Stimulated activated CD4-positive, alpha-beta T cell treated with anti-CD3 and anti-CD28 coated beads, Interleukin-4, amount 100 ng/mL, for 1 hour (primary cell): Measurements from ENCODE around the gene RIMS3.
"Not testable (repeated sequence)": the region's sequence is repeated elsewhere in the genome, so short reads cannot be mapped to it uniquely, and the experiment has no call there.

ENCODE experiments used
- DNase-seq: peaks from one replicate; pipeline ENCODE4 v3.0.0-alpha.2; 2020

The RIMS3 gene

DNA sequence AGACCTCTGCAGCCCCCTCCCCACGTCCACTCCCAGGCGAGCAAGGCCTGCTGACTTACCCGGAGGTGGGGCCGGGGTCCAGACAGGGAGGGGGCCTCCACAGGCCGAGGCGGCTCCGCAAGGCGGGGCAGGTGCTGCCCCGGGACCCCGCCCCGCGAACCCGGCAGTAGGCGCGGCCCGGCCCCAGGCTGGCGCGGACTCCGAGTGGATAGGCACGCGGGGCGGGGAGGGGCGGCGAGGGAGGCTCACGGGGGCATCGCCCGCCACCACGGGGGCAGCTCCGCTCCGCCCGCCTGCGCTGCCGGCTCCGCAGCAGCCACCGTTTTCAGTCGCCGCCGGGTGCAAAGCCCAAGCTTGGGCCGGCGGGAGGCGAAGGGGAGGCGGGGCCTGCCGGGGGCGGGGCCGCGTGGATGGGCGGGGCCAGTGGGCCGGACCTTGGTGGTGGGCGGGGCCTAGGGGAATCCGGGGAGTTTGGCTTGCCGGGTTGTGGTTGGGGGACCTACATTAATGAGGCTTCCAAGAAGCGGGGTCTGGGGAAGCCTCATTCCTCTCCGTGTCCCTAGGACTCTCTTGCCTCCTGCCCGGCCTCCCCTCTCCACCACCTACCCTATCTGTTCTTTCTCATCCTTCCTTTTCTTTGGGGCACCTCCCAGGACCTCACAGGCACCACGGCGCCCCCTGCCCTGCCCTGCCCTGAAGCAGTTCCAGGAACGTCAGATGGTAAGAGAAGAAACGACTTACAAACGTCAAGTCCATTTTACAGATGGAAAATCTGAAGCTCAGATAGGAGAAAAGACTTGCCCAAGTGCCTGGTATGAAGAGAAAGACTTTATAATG, at the start of gene RIMS3:
TSS of gene RIMS3 (minus strand) at position 348 of the 837 bp plus-strand sequence. CDS start 23,757 bp downstream, outside the sequence.
- DNase-seq = peak; percentile 83

DNA sequence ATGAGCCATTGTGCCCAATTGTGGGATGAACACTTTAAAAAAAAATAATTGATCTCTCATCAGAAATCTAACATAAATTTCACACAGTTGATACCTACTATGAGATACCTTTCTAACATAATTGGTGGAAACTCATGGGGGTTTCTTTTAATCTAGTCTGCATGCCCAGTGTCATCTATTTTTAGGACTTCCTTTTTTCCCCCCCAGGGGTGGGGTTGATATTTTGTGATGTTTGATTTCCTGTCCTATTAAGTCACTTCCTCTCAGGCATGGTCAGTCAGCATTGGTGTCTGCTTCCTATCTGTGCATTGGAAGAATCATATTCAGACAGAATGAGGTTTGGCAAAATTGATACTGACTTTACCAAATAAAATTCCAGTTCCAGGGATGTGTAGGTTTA, 47.5 kb upstream of the RIMS3 start:
- DNase-seq = no peak

DNA sequence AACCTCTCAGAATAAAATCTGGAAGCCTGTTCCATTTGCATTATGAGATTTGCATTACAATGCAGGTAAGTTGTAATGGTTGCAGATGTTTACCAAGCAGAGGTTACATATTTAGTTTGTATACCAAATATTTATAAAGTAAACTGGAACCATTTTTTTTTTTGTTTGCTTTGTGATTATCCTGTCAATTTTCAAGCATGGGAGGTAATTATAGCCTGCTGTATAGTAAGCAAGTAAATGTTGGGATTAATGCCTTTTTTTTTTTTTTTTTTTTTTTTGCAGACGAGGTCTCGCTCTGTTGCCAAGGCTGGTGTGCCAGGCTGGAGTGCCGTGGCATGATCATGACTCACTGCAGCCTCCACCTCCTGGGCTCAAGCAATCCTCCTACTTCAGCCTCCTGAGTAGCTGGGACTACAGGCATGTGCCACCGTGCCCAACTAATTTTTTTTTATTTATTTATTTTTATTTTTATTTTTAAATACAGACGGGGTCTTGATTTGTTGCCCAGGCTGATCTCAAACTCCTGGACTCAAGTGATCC, 47.0 kb upstream of the RIMS3 start:
- DNase-seq = no peak

DNA sequence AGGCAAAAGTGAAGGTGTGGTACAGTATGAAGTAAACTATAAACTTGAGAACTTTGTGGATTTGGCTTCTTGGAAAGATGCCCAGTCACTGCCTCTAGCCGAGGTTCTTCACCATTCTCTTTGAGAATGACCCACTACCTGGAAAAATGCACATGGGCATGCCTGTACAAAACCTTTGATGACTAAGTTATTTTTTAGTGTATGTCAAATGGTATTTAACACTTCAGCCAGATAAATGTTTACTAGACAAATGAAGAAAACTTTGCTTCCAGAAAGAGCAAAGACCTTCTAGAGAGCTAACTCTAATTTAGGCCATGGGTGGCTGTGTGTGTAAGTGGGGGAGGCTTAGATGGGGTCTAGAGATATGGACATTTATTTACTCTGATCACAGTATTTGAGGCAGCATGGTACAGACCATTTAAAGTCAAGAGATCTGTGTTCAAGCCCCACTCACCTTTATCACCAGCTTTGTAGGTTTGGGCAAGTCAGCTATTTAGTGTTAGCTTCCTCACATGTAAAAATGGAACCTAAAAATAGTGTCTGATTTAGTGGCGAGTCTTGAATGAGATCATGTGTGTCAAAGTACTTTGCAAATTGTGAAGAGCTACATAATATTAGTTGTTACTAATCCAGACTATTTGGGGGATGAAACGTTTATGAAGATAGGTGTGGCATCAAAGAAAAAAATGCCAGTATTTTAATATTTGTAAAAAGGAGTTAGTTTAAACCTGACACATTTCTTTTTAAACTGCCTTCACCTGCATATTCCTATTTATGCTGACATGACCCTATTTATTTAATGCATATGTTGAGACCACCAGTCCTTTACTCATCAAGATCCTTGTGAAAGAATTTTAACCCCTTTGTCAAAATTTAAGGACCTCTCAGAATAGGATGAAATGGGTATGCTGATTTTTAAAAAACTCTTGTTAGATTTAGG, 46.3 kb upstream of the RIMS3 start:
- DNase-seq = no peak

DNA sequence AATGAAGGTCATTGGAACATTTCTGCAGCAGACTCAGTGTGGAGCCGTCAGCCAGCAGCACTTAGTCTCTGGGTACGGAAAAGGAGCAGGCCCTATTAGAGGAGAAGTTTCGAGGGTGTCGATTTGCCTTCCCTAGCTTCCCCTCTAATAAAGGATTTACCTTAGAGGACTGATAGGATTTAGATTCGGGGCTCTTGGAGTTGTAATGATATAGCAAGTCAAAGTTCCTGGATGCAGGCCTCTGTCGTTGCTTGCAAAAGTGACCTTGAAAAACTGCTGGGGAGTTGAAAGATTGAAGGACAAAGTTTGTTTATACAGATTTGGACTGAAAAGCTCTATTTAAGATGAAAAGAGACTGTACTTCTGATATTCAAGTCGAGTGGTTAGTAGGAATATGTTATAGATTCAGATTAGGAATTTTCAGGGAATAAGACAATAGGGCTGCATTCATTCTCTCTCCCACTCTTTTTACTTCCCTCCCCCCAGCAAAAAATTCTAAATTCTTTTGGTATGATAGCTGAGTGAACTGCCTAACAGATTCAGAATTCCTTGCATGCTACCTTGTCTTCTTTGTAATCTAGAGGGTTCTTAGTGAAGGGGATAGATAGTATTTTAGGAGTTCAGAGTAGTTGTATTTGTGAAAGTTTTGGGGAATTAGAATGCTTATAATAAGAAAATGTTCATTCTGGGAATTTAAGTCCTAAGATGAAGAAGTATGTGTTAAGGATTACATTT, 45.3 kb upstream of the RIMS3 start:
- no peak for DNase-seq

DNA sequence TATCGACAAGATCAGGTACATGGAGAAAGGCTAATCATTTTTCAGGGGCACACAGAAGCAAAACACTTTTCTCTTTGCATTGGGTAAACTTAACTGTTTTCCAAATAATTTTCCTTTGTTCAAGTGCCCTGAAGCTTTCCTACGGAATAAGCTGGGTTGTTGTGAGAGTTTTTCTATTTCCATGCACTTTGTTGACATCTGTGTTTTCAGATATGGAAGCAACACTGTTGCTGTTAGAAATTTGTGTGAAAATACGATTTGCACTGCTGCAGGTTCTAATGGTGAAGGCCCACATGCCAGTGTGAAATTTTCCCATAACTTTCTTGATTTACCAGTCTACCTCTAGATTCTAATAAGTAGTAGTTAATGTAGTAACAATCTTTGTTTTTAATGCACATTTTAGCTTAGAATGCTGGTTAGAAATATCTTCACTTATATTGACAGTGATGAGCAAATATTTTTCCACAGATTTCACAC, 44.4 kb upstream of the RIMS3 start:
- no peak for DNase-seq

DNA sequence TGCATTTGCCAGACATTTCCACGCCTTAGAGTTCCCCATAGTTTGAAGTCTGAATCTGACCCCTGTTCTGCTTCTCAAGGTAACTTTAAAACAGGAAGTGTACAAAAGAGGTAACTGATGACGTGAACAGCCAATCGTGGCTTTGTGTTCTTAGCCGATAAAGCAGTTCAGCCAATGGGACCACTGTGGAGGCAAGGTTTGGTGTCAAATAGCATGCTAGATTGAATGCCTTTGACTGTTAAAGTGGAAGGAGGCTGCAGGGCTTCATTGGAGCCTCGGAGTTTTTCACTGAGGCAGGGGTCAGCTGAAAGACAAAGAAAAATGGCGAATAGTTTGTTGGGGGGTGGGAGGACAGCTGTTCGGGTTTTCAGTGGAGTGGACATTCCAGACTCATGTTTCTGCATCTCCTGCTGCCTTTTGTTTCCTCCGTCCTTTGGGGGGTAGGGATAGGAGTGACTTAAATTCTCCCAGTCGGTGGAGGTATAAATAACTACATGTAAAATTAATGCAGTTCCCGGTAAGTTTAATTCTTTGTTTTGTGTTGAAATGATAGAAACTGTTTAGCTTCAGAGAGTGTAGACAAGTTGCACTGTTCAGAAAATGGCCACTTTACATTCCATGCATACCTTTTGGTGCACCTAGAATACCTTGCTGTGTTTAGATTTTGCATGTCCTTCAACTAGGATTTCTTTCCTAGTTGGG, 43.8 kb upstream of the RIMS3 start:
- peak; percentile 50 for DNase-seq

DNA sequence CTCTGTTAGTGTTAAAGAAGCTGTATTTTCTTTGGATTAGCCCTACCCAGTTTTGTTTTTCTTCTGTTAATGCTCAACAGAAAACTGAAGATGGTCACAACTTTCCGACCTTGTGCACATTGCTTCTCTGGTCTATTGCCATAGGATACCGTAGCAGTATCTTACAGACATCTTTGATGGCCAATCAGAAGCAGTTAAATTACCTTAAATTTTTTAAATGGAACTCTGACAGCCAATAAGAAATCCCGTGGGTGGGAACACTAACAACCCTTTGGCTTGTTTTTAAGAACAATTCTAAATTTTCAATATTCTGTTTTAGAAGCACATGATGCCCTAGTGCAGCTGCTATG, 43.2 kb upstream of the RIMS3 start:
- no peak for DNase-seq

DNA sequence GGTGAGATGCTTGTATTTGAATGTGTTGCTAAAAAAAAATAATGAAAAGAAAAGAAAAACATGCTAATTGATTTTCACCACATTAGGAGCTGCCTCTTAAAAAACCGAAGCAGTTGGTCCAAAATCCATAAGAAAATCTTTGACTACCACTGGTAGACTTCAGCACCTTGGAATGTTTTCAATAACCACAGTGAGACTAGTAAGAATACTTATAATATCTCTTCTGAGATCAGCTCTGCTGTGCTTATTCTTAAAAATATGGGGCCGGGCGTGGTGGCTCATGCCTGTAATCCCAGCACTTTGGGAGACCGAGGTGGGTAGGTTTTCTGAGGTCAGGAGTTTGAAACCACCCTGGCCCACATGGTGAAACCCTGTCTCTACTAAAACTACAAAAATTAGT, 41.1 kb upstream of the RIMS3 start:
- DNase-seq = no peak

DNA sequence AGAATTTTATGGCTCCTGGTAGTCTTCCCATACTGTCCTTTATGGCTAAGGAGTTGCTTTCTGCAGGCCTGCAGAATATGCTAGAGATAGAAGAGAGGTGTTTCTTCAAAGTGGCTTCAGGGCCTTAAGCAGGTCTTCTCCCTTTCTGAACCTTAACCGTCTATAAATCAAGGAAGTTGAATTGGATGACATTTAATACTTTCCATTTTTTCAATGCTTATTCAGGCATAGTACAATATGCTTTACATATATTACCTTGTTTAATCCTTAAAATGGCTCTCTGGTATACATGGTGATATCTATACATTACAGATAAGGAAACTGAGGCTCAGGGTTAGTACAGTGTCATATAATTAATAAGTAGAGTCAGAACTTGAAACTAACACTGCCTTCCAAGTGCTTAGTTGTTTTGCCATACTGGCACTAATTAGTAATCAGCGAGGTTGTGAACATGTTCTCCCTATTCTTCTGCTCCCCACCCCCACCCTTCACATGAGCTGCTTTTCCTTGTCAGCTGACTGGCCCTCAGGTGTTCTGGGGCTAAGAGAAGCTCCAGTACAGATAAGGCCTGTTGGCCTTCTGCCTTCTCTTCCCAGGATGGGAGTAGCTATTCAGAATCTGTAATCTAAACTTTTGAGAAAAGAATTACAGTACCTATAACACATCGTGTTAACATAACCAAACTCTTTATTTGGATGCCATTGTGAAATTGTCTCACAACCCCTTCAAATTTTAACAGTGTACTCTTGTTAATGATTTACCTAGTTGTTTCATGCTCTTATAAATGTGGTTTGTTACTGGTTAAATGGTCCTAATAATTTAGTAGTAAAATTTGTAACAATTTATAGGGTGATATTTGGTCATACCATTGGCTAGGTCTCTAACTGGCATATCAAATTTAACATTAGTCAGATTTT, 39.6 kb upstream of the RIMS3 start:
- DNase-seq = no peak

DNA sequence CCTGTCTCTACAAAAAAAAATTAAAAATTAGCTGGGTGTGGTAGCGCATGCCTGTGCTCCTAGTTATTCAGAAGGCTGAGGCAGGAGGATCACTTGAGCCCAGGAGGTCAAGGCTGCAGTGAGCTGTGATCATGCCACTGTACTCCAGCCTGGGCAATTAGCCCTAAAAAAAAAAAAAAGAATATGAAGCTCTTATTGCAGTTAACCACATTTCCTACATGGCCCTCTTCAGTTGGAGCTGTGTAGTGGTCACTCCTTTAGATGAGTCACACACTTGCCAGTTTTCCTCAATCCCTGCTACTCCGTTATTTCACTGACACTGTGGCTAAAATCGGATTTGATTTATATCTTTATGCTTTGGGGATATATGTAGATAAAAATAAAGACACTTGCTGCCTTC, 37.8 kb upstream of the RIMS3 start:
- no peak for DNase-seq

DNA sequence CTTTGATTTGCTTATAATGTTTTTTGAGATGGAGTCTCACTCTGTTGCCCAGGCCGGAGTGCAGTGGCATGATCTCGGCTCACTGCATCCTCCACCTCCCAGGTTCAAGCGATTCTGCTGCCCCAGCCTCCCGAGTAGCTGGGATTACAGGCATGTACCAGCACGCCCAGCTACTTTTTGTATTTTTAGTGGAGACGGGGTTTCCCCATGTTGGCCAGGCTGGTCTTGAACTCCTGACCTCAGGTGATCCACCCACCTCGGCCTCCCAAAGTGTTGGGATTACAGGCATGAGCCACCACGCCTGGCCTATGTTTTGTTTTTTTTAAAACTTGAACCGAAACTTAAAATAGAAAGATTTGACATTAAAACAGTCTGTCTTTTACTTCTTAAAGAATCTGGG, 37.3 kb upstream of the RIMS3 start:
- DNase-seq = not testable (repeated sequence)

DNA sequence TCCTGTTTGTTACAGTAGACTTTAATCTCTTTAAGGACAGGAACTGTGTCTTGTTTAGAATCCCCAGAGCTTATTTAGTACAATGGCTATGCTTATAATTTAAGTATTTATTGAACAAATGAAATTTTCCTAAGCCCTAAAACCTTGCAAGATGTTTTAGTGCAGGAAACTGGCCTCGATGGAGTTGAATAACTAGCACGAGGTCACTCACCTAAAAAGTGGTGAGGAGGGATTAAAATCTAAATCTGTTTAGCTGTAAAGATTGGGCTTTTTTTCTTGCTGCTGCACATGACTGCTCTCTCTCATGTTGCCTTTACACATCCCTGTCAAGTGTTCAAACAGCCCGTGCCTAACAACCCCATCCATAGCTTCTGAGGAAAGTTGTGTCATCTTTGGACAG, 36.2 kb upstream of the RIMS3 start:
- DNase-seq = no peak

DNA sequence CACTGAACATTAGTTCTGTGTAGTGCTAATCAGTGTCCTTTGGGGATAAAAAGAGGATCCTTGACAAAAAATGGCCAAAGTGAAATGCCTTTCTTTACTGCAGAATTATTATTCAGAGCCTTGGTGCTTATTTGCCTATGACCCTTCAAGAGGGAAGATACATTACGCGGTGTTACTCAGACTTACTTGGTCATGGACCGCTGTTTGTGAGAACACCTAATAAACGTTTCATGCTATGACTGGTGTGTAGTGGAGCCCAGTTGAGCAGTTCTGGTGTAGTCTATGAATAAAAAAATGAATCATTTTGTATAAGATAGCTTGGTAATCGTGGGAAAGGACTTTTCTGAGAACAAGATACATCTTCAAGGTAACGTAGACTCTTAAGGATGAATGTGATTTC, 34.3 kb upstream of the RIMS3 start:
- DNase-seq = no peak

DNA sequence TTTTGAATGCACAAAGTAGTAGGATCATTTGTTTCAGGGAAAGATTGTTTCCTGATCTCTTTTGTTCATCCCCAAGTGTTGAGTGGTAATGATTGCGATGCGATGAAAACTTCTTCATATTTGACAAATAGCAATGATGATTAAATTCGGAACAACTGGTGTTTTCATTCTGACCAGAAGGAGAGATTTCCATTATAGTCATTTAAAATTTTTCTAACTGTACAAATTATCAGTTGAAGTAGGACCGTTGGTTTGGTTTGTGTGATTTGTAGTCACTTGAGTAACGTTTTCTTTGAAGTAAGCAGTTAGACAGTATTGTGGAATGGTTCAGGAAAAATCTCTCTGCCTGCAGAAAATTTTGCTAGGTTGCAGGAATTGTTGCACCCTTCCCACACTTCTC, 32.0 kb upstream of the RIMS3 start:
- no peak for DNase-seq

DNA sequence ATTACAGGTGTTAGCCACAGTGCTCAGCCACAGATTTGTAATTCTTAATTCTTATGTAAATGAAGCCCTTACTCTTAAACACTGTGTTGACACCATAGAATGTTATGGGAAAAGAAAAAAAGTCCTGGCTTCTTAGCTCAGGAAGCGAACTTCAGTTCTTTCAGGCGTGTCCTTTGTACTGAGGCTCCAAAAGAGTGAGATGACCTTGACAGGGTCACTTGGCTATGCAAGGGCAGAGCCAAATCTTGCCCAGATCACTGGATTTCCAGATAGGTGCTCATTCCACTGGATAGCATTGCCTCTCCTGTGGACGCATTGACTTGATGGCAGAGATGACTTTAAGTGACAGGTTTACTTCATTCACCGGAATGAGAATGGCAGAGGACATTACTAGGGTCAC, 30.8 kb upstream of the RIMS3 start:
- DNase-seq = no peak

DNA sequence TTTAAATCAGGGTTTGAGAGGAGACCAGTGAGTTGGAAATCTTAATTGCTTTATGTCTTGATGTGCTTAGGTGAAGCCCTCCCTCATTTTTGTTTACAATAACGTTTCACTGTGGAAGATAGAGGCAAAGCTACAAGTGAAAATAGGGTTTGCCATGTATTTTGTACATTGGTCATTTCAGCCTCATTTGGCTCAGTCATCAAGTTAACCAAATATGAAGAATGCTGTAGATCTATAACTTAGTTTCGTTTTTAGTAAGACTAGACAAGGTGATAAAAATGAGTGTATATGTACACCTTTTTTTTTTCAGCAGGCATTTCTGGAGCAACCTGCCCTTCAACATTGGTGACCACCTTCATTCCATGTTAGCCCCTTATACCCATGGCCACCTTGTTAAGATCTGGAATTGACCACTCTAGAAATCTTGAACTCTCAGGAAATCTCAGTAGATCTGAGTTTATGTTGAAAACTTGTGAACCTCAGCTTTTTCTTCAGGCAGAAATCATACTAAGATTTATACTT, 28.9 kb upstream of the RIMS3 start:
- DNase-seq = no peak

DNA sequence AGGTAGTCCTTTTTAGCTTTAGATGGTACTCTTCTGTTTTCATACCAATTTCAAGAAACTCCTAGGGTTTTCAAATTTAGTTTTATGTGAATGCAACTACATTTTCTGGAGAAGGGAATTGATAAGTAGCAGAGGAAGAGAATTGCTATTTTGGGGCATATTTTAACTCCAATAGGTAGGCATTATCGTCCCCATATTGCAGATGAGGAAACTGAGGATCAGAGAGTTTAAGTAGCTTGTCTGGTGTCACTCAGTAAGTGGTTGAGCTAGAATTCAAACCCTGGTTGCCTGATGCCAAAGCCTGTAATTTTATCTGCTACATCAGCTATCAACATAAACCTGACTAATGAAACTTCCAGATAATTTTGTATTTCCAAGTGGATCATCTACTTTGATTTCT, 27.9 kb upstream of the RIMS3 start:
- DNase-seq = no peak

DNA sequence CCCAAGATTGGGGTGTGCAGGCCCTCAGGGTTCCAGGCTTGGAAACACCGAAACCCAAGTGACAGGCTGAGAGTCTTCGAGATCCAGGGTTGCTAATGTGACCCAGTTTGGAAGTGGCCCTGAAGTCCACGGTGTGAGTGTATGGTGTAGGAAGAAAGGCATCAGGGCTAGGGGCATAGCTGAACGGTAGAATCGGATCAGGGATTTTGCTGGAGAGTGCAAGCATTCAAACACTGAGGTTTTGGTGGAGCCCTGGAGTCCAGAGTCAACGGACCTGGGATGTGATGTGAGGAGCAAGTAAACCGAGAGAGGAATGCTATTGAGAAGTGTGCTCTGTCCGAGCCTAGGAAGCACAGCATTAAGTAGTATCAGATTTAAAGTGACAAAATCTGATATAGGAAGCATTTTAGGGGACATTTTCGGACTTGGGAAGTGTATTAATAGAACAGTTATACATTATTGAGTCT, 27.0 kb upstream of the RIMS3 start:
- DNase-seq = no peak

DNA sequence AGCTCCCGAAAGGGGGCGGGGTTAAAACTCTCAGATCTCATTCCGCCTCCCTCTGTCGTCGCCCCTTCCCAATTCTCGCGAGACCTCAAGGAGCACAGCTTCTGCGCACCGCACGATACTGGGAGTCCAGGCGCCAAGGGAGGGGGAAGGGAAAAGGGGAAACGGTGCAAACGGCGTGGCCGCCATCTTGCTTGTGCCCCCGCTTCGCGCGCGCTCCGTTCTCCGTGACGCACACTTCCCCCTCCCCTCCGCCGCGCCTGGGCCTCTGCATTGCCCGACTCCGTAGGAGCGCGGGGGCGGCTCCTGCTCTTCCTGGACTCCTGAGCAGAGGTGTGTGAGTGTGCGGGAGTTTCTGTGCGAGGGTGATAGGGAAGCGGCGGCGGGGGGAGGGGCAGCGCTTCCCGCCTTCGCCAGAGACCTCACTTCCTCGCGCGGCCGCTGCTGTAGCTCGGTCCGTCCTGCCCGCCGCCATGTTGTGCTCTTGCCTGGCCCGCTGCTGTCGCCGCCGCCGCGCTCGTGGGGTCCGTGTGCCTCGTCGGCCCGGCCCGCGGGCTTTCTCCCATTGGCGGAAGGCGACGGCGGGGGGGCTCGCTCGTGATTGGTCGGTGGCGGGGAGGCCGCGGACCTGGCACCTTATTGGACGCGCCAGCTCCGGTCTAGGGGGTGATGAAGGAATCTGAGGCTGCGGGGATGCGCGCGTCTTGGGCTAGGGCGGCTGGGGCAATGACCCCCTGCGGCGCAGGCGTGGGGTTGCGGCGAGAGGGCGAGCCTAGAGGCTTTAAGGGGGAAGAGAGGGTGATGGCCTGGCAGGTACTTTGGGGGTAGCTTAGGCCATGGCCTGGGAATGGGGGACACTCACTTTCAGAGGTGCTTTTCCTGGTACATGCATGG, 26.3 kb upstream of the RIMS3 start, which contains the start of gene NFYC:
TSS of gene NFYC (plus strand) at position 167 of the 891 bp plus-strand sequence. CDS start 47,140 bp downstream, outside the sequence.
- DNase-seq = peak; percentile 91
